KOPT-K1 (cell line): ENCODE data around the gene PARP8.
"Not testable (repeated sequence)": the region's sequence is repeated elsewhere in the genome, so short reads cannot be mapped to it uniquely, and the experiment has no call there.

ENCODE experiments used
- H3K27ac ChIP-seq: fragments of 200-600 bp; sonication (generic); 2 replicates; pipeline ENCODE4 v1.5.1; 2016; ENCODE audit warnings: antibody characterized with exemption, mild to moderate bottlenecking, low read depth, low read length; ENCODE audit not compliant: poor library complexity, severe bottlenecking
- H3K36me3 ChIP-seq: fragments of 200-600 bp; sonication (generic); 2 replicates; pipeline ENCODE4 v1.5.1; 2017; ENCODE audit warnings: antibody characterized with exemption, mild to moderate bottlenecking, low read length, moderate library complexity; ENCODE audit not compliant: insufficient read depth
- H3K9me3 ChIP-seq: fragments of 200-600 bp; sonication (generic); 2 replicates; pipeline ENCODE4 v1.5.1; 2017; ENCODE audit warnings: antibody characterized with exemption, low read length, mild to moderate bottlenecking; ENCODE audit not compliant: insufficient read depth, poor library complexity, severe bottlenecking

PARP8 gene, protein sequence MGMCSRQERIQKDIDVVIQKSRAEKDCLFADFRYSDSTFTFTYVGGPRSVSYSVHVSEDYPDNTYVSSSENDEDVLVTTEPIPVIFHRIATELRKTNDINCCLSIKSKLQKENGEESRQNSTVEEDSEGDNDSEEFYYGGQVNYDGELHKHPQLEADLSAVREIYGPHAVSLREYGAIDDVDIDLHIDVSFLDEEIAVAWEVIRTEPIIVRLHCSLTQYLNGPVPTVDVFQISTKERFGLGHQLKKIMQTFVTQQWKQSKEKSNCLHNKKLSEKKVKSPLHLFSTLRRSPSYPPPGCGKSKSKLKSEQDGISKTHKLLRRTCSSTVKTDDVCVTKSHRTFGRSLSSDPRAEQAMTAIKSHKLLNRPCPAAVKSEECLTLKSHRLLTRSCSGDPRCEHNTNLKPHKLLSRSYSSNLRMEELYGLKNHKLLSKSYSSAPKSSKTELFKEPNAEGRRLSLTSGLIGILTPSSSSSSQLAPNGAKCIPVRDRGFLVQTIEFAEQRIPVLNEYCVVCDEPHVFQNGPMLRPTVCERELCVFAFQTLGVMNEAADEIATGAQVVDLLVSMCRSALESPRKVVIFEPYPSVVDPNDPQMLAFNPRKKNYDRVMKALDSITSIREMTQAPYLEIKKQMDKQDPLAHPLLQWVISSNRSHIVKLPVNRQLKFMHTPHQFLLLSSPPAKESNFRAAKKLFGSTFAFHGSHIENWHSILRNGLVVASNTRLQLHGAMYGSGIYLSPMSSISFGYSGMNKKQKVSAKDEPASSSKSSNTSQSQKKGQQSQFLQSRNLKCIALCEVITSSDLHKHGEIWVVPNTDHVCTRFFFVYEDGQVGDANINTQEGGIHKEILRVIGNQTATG

DNA sequence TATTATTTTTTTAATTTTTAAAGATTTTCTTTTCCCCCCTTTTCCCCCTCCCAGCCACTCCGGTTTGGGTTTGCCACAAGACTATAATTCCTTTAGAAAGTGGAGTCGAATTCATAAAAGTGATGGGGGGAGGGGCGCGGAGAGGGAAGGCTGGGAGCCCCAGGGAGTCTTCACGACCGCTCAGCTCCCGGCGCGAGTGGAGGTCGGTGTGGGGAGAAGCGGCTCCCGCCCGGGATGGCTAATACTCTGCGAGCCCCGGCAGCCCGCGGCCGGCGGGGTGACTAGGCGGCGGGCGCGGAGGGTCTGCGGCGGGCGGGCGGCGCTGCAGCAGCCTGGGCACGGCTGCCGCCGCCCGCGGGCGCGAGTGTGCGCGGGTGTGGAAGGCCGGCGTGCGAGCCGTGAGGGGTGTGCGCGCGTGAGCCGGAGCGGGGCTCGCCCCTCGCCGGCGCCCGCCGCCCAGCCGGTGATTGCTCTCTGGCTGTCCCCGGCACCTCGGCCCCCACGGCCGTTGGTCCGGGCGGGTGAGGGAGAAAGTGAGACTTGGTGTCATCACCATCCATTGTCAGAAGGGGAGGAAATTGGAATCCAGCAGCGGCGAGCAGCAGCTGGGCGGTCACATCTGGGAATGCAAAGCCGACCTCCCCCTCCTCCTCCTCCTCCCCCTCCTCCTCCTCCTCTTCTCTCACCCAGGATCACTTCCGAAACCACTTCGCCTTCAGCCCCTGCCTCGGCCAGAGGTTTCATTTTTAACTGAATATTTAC is at the start of gene PARP8:
TSS of gene PARP8 (plus strand) at position 377 of the 762 bp plus-strand sequence. CDS start 459 bp downstream, outside the sequence.
- Histone ChIP-seq H3K27ac (peak within 1 kb of the TSS; percentile 88), H3K36me3 (no peaks in the 10 kb centered on the region), H3K9me3 (no peaks in the 10 kb centered on the region)

GRCh38 chr5:50623666-50624065 is 42.8 kb upstream of the PARP8 start:
- Histone ChIP-seq H3K9me3 (peaks cover 17% of the 10 kb centered on the region), H3K36me3 (no peaks in the 10 kb centered on the region), H3K27ac (no peak overlapping the region)

GRCh38 chr5:50634866-50635265 is 31.6 kb upstream of the PARP8 start:
- H3K27ac ChIP-seq, result peak overlapping the region; percentile 41
- H3K36me3 ChIP-seq, H3K9me3 ChIP-seq: not testable (repeated sequence)

- not testable (repeated sequence) for H3K36me3 ChIP-seq, H3K9me3 ChIP-seq, H3K27ac ChIP-seq
Observed at GRCh38 chr5:50637576-50637975, 28.9 kb upstream of the PARP8 start.

DNA sequence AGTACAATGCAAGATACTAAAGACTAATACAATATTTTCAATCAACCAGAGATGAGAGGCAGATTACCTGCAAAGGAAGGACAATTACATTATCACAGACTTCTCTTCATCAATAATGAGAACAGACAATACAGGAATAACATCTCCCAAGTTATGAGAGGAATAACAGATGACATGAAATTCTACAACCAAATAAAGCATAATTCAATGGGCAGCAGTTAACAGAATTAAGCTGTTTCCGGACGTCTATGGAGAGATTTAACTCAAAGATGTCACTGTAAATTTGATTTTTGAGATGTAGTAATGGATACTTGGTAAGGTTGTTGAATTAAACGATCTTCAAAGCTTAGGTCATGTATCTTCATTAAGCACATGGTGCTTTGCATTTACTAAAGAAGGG is 19.8 kb upstream of the PARP8 start:
- Histone ChIP-seq H3K36me3 (no peaks in the 10 kb centered on the region), H3K9me3 (no peaks in the 10 kb centered on the region), H3K27ac (no peak overlapping the region)

- no peaks in the 10 kb centered on the region for H3K36me3 ChIP-seq
- no peaks in the 10 kb centered on the region for H3K9me3 ChIP-seq
- no peak overlapping the region for H3K27ac ChIP-seq
Observed at GRCh38 chr5:50647726-50648125, 18.7 kb upstream of the PARP8 start.

DNA sequence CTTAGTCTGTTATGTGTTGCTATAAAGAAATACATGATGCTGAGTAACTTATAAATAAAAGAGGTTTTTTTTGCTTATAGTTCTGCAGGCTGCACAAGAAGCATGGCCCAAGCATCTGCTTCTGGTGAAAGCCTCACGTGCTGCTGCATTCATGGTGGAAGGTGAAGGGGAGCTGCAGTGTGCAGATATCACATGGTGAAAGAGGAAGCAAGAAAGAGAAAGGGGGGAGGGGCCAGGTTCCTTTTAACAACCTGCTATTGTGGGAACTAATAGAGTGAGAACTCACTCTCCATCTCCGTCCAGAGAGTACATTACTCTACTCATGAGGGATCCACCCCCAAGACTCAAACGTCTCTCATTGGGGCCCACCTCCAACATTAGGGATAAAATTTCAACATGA is 12.5 kb upstream of the PARP8 start:
- Histone ChIP-seq H3K27ac (peak overlapping the region; percentile 40), H3K9me3 (no peaks in the 10 kb centered on the region), H3K36me3 (no peaks in the 10 kb centered on the region)

GRCh38 chr5:50655067-50655809 is 11.2 kb upstream of the PARP8 start:
- Histone ChIP-seq H3K9me3 (no peaks in the 10 kb centered on the region), H3K27ac (no peak overlapping the region), H3K36me3 (no peaks in the 10 kb centered on the region)

DNA sequence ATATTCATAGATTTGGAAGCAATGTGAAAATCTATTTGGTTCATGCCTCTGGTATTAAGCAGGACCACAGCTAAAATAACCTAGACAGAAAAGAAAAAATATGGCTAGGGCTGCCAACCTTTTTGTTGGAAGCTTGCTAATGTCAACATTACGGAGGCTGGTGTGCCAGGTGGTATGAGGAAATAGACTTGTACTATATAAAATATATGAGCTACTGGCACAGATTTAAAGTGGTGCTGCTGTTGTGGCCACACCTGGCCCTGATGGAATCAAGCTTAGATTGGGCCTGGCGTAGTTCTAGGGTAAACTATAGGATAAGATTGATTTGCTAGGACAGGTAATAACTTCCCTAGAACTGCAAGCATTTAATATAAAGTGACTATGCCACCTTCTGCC is 10.6 kb upstream of the PARP8 start:
- Histone ChIP-seq H3K9me3 (no peaks in the 10 kb centered on the region), H3K27ac (no peak overlapping the region), H3K36me3 (no peaks in the 10 kb centered on the region)

DNA sequence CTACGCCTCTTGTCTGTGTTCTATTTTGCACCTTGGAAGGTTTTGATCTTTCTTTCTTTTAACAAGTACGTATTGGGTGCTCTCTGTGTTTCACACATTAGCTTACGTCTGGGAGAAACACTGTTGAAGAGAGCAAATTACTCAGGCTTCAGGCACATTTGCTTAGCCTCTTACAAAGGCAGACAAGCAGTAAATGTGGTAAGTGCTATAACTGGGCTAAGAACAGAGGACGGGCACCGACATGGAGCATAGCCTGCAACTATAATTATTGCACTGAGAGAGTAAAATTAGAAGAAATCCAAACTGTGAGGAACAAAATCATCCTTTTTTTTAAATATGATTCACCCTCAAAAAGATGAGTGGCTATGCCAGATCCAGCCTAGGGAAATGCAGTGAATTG is 9.4 kb upstream of the PARP8 start:
- no peaks in the 10 kb centered on the region for H3K36me3 ChIP-seq
- H3K9me3 ChIP-seq, result peaks cover 5% of the 10 kb centered on the region
- H3K27ac ChIP-seq, result no peak overlapping the region

- Histone ChIP-seq H3K9me3 (peaks cover 5% of the 10 kb centered on the region), H3K36me3 (no peaks in the 10 kb centered on the region)
Observed at GRCh38 chr5:50658246-50658645, 8.2 kb upstream of the PARP8 start.

DNA sequence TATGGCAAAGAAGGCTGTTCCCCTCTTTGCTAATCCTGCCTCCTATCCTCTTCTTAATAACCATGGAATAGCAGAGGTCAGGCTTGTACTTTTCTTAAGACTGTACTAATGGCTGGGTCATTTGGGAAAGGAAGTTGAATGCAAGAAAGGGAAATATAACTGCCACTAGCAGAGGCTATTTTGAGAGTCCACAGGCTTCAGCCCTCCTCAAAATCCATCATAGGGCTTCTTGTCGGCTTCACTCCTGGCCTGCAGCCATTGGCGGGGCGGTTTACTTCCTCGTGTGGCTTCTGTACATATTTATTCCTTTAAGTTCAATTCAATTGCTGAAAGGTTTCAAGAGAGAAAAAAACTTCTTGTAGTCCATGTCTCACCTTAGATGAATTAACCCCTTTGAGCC is 2.8 kb upstream of the PARP8 start:
- H3K36me3 ChIP-seq, result no peaks in the 10 kb centered on the region
- H3K9me3 ChIP-seq, result peaks cover 5% of the 10 kb centered on the region
- H3K27ac ChIP-seq, result no peak overlapping the region

More at GRCh38 chr5:50658246-50658645, 8.2 kb upstream of the PARP8 start:
- H3K27ac ChIP-seq, result no peak overlapping the region

- Histone ChIP-seq H3K36me3 (no peaks in the 10 kb centered on the region), H3K9me3 (peaks cover 5% of the 10 kb centered on the region), H3K27ac (no peak overlapping the region)
Observed at GRCh38 chr5:50665091-50665490, 1.3 kb upstream of the PARP8 start.

DNA sequence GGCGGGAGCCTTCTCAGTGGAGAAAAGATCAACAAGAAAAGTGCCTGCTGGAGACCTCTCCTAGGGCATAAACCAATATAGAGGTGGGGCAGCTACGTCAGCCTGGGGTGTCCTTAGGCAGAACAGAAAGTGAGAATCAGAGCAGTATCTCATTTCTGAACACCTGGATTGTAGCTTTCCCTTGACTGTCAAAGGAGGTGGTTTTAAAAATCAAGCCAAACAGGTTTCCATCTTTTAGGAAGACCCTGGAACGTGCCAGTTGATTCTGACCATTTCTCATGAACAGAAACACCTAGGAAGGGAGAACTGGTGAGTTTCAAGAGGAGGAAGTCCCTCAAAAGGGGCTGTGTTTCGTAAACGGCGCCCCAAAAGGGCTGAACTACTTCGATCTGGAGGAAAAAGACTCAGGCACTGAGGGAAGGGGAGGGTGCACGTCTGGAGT is 655 bp upstream of the PARP8 start:
- not testable (repeated sequence) for H3K9me3 ChIP-seq, H3K36me3 ChIP-seq
- H3K27ac ChIP-seq, result peak overlapping the region; percentile 88
